Smooth muscle cell of the brain vasculature (primary cell): ENCODE data around the gene ASPM.

Experiments used
- DNase-seq: peaks from one replicate; pipeline ENCODE4 v3.0.0-alpha.2; 2012; ENCODE audit warnings: low read depth, low spot score

Gene ASPM, protein sequence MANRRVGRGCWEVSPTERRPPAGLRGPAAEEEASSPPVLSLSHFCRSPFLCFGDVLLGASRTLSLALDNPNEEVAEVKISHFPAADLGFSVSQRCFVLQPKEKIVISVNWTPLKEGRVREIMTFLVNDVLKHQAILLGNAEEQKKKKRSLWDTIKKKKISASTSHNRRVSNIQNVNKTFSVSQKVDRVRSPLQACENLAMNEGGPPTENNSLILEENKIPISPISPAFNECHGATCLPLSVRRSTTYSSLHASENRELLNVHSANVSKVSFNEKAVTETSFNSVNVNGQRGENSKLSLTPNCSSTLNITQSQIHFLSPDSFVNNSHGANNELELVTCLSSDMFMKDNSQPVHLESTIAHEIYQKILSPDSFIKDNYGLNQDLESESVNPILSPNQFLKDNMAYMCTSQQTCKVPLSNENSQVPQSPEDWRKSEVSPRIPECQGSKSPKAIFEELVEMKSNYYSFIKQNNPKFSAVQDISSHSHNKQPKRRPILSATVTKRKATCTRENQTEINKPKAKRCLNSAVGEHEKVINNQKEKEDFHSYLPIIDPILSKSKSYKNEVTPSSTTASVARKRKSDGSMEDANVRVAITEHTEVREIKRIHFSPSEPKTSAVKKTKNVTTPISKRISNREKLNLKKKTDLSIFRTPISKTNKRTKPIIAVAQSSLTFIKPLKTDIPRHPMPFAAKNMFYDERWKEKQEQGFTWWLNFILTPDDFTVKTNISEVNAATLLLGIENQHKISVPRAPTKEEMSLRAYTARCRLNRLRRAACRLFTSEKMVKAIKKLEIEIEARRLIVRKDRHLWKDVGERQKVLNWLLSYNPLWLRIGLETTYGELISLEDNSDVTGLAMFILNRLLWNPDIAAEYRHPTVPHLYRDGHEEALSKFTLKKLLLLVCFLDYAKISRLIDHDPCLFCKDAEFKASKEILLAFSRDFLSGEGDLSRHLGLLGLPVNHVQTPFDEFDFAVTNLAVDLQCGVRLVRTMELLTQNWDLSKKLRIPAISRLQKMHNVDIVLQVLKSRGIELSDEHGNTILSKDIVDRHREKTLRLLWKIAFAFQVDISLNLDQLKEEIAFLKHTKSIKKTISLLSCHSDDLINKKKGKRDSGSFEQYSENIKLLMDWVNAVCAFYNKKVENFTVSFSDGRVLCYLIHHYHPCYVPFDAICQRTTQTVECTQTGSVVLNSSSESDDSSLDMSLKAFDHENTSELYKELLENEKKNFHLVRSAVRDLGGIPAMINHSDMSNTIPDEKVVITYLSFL (N-terminal part only)

GRCh38 chr1:197146101-197147095, at the start of gene ASPM:
Gene ASPM (minus strand): TSS chr1:197146669. CDS start chr1:197146437, 232 bp downstream.
- peak; percentile 91 for DNase-seq

- no peak for DNase-seq
Measured at GRCh38 chr1:197195100-197195499, 48.6 kb upstream of the ASPM start.

DNA sequence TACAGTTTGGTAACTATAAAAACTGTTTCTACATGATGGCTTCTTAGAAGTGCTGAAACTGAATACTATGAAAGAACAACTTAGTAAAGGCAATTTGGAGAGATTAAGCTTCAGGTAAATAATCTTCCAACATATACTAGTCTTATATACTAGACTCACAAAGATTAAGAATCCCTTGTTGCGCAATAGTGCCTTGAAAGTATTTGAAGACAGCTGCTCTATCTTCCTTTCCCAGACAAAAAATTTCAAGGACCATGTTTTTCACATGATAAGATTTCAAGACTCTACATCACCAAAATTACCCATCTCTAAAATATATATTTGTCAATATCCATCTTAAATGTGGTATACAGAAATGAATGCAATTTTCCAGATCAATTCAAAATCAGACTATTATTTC, 37.7 kb upstream of the ASPM start:
- DNase-seq, result no peak

- no peak for DNase-seq
Measured at GRCh38 chr1:197183195-197183748, 36.8 kb upstream of the ASPM start.

DNA sequence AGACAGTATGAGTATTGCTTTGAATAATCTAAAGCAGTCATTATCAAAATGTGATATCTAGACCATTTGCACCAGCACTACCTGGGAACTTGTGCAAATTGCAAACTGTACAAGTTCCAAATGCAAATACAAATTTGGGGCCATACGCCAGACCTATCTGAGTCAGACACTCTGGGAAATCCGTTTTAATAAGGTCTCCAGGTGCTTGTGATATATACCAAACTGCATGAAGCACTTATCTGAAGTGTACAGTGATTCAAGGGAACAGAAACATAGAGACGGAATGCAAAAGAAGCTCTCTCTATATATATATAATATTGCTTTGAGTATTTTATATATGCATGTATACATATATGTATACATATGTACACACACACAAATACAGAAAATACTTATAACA, 36.2 kb upstream of the ASPM start:
- DNase-seq, result no peak

- DNase-seq, result no peak
Measured at GRCh38 chr1:197181982-197182381, 35.5 kb upstream of the ASPM start.

DNA sequence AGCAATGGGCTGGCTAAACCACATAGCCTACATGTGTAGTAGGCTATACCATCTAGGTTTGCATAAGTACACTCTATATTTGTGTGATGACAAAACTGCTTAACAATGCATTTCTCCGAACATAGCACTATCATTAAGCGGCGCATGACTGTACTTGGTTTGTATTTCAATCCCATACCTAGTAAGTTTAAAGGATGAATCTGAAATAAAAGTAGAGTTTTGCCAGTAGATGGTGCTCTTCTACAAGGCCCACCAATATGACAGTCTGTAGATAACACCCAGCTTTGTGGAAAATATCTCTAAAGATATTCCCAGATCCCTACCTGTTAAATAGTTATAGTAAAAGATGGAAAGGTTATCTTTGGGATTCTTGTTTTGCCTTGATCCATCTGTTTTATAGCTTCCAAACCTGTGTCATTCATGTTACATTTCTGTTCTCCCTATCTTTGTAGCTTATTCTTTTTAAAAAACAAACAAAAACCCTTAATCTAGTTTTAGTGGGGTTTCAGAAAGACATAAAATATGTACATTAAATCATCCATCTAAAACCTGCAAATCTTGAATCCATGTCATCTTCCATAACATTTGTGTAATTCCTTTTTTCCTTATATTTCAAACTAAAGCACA, 33.9 kb upstream of the ASPM start:
- no peak for DNase-seq

- no peak for DNase-seq
Measured at GRCh38 chr1:197178998-197179397, 32.5 kb upstream of the ASPM start.

DNA sequence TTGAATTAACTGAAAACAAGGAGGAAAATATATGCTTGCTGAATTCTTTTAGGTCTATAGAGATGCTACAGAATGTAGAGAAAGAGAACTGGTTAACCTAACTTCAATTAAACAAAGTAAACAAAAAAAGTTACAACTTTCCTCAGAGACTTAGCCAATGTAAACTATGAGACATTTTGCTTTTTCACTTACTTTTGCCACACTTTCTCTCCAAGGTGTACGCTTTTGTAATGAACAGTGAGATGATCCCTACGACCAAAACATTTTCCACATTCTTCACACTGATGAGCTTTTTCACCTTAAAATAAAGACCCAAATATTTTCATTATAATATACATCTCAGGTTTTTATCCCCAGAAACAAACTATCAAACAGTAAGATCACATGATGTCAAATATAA, 28.3 kb upstream of the ASPM start:
- no peak for DNase-seq

DNA sequence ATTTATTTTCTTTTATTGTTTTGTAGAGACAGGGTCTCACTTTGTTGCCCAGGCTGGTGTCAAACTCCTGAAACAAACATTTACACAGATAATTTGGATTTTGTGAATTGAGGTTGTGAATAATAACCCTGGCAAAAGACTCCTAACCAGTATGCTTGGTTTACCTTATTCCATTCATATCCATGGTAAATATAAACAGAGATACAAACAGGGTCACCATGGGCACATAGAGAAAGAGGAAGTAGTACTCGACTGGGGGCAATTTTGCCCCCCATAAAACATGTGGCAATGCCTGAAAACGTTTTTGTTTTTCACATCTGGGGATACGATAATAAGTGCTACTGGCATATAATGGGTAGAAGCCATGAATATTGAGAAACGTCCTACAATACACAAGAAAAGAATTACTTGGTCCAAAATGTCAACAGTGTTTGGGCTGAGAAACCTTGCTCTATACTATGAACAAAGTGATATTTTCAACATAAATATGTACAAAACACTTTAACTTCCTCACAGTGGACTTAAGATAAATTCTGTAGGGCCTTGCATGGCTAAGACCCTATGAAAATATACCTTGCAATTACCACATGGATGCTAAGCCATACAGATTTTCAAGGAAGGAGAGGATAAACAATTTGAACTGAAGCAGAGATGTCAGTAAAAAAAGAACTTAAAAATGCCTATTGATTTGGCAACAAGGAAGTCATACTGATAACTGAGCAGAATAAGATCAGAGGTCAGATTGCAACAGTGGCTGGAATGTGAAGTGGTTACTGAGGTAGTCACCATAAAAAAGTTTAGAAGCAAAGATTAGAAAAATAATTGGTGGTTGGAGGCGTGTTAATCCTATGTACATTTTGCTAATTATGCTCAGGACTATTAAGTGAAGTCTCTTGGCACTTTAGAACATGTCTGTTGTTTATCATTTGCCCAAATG, 27.4 kb upstream of the ASPM start:
- DNase-seq, result no peak

DNA sequence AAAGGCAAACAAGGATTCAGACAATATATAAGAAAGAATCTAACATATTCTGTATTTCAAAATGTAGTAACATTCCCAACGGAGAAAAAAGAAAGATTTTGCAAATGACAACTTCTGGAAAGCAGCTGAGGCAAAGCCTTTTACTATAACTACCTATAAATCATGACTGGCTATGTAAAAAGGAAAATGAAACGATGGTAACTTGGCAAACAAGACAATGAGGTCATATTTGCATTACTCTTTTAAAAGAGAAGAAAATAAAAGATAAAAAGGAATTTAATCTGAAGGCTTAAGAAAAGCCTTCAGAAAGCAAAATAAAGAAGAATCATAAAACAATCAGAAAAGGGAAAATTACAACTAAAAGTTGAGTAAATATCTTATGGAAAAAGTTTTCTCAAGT, 25.1 kb upstream of the ASPM start:
- DNase-seq, result no peak

- DNase-seq, result no peak
Measured at GRCh38 chr1:197170538-197170937, 24.1 kb upstream of the ASPM start.

DNA sequence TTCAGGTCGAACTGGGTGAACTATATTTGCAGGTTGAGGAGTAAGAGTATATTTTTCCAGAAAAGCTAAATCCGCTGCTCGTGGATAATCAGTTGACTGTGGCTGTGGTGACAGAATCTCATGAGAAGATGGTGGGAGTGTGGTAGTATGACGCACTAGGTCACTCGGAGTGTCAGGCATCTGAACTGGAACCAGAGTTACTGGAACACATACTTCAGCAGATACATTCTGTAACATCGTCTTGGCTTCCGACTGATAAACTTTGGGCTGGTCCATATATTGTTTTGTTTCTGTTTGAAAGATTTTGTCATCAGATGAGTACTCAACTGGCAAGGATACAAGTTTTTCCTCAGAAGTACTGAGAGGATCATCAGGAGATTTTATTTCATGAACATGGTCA, 13.0 kb upstream of the ASPM start:
- DNase-seq, result no peak

DNA sequence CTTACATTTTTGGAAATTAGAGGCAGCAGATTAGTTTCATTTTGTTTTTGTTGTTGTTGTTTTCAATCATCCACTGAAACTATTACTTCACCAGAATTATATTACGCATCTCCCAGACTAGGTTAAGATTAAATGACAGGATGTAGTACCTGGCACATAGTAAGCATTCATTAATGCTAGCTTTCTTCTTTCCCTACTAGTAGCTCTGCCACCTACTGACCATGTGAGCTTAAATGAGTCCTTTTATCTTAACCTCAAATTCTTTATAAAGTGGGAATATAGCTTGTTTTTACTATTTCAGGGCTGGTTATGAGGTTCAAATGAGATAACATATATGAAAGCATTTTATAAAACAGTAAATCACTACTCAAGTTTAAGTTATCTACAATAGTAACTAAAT, 10.2 kb upstream of the ASPM start:
- DNase-seq, result no peak

GRCh38 chr1:197152662-197153061, 6.2 kb upstream of the ASPM start:
- no peak for DNase-seq

GRCh38 chr1:197151185-197151584, 4.7 kb upstream of the ASPM start:
- DNase-seq, result no peak

DNA sequence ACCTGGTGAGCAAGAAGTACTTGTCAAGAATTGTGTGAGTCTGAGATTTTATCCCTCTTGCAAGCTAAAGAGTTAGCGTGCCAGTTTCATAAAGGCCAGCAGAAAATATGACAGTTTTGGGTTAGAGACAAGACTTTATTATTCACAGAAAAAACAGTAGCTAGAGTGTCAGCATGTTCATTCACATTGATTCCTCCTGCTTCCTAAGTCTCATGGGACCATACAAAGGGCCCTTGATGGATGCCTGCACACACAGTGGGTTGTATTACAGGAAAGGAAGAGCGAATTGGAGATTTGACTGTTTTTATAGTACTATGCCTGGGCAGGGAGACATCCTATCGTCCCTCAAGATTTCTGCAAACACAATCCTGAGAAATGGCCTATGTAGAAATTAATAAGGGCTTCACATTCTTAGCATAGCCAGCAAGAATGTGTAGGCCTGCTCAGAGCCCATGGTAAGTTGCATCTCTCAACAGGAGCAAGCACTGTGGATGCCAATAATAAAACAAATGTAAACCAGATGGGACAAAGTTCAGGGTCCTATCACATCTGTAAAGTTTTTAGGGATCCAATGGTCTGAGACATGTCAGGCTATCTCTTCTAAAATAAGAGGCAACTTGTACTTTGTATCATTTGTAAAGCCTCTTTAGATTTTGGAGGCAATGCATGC, 4.0 kb upstream of the ASPM start:
- DNase-seq, result no peak

- DNase-seq, result no peak
Measured at GRCh38 chr1:197149340-197149739, 2.9 kb upstream of the ASPM start.
